Measurements from ENCODE around the gene FUCA1. TPM values are rescaled to one million over a fixed set of nuclear protein-coding genes. Genes with fewer than 3 reads are reported as not detected.

The FUCA1 gene
- total RNA-seq, 4 donors from 2014 or later: 19.4 to 26.9 (median 22.0) TPM

DNA sequence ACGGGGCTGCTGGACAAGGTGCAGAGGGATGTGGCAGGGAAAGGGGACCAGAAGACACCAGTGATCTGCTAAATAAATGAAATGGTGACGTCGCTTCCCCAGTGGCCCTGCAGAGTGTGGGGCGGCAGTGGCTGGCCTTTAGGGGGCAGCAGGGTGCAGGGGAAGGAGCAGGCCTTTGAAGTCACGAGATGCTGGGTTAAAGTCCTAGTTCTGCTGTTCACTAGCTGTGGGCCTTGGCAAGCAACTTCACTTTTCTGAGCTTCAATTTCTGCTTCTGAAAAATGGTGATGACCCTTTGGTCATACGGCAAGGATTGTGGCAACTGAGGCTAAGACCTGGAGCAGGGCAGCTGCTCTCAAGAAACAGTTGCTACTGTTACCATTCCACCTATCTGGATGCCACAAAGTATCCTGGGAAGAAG lies 58.3 kb downstream of the FUCA1 start:
- H3K36me3 ChIP-seq: peaks cover 0 to 62% (median 8%) of the 10 kb centered on the region in 3 donors
- TF ChIP-seq, protein P1, sequence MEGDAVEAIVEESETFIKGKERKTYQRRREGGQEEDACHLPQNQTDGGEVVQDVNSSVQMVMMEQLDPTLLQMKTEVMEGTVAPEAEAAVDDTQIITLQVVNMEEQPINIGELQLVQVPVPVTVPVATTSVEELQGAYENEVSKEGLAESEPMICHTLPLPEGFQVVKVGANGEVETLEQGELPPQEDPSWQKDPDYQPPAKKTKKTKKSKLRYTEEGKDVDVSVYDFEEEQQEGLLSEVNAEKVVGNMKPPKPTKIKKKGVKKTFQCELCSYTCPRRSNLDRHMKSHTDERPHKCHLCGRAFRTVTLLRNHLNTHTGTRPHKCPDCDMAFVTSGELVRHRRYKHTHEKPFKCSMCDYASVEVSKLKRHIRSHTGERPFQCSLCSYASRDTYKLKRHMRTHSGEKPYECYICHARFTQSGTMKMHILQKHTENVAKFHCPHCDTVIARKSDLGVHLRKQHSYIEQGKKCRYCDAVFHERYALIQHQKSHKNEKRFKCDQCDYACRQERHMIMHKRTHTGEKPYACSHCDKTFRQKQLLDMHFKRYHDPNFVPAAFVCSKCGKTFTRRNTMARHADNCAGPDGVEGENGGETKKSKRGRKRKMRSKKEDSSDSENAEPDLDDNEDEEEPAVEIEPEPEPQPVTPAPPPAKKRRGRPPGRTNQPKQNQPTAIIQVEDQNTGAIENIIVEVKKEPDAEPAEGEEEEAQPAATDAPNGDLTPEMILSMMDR (IDR thresholded peaks at IDR 0.05): peak; percentile 46 to 71 (median 58)
- TF ChIP-seq EP300 (IDR thresholded peaks at IDR 0.05) (no peak), POLR2A (IDR thresholded peaks at IDR 0.05) (no peak)
- H3K27me3 ChIP-seq: no peaks in the 10 kb centered on the region
- H3K27ac ChIP-seq: peak overlapping the region in 2 of 4 donors; percentile 42 to 53
- DNase-seq (ENCODE audit: low spot score in 2 of 2): peak in 1 of 2 donors; percentile 60
- no peak overlapping the region for H3K4me3 ChIP-seq
- peaks cover 0 to 9% (median 0%) of the 10 kb centered on the region in 4 donors for H3K4me1 ChIP-seq
- H3K9me3 ChIP-seq: no peaks in the 10 kb centered on the region
- WGBS, 2 donors: 24 to 31% methylated on average over 6 of the region's 6 CpGs

DNA sequence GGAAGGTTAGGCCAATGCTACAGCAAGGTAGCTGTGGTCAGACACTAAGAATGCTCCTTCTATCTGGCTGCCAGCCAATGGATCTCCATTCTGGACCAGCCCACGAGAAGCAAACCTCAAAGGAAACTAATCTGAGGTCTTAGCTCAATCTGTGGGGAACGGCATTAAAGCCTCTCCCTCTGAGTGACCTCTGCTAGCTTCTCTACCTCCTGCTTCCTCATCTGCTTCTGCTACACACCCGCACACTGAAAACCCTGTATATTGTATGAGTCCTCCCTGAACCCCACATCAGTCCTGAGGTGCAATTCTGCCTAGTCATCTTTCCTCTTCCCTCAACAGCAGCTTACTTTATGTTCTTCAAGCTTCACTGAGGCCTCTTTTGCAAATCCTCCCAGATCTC lies 60.6 kb downstream of the FUCA1 start:
- Histone ChIP-seq H3K27me3 (no peaks in the 10 kb centered on the region), H3K27ac (no peak overlapping the region), H3K9me3 (no peaks in the 10 kb centered on the region), H3K36me3 (peaks cover 0 to 59% (median 0%) of the 10 kb centered on the region in 3 donors), H3K4me1 (peaks cover 0 to 9% (median 0%) of the 10 kb centered on the region in 4 donors), H3K4me3 (no peak overlapping the region)
- WGBS, 2 donors: 66 to 69% methylated on average over 3 of the region's 3 CpGs
- DNase-seq (ENCODE audit: low spot score in 2 of 2): no peak
- TF ChIP-seq, protein P1 (IDR thresholded peaks at IDR 0.05): no peak
- no peak for TF ChIP-seq POLR2A (IDR thresholded peaks at IDR 0.05)
- TF ChIP-seq EP300 (IDR thresholded peaks at IDR 0.05): no peak

DNA sequence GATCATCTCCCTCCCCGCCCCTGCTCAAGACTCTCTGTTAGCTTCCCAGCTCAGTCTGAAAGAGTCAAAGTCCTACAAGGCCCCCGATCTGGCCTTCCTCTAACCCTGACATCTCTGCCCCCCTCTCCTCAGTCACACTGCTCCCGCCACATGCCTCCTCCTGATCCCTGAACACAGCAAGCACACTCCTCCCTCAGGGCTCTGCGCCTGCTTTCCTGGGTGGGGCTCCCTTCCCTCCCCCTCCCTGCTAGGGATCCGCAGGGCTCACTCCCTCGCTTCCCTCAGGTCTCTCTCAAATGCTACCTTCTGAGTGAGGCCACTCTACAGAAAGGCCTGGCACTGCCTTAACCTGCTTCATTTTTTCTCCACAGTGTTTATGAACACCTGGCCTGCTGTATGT lies 61.8 kb downstream of the FUCA1 start:
- Histone ChIP-seq H3K4me1 (peaks cover 0 to 17% (median 5%) of the 10 kb centered on the region in 4 donors), H3K27ac (no peak overlapping the region), H3K9me3 (no peaks in the 10 kb centered on the region), H3K36me3 (peaks cover 0 to 47% (median 0%) of the 10 kb centered on the region in 3 donors), H3K27me3 (no peaks in the 10 kb centered on the region), H3K4me3 (no peak overlapping the region)
- no peak for DNase-seq (ENCODE audit: low spot score in 2 of 2)
- TF ChIP-seq, protein P1 (IDR thresholded peaks at IDR 0.05): no peak
- TF ChIP-seq EP300 (IDR thresholded peaks at IDR 0.05) (no peak), POLR2A (IDR thresholded peaks at IDR 0.05) (no peak)
- WGBS, 2 donors: 75 to 86% methylated on average over 6 of the region's 6 CpGs

DNA sequence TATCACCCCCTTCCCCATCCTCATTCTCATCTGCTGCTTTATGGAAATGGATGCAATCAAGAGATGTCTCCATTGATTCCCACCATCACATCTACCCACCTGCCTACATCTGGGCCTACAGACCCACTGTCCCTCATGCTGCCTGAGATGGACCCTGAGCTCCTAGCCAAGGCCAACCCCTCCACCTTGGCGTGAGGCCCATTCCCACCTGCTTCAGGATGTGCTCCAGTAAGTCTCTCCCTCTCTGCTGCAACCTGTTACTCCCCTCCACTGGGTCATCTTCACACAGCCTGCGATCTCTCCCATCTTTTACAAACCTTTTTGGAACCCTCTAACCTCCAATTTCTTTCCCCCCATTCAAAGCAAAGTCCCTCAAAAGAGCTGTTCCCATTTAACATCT lies 63.1 kb downstream of the FUCA1 start:
- Histone ChIP-seq H3K9me3 (no peaks in the 10 kb centered on the region), H3K36me3 (peaks cover 0 to 44% (median 0%) of the 10 kb centered on the region in 3 donors), H3K4me3 (no peak overlapping the region), H3K27ac (no peak overlapping the region), H3K4me1 (peaks cover 0 to 13% (median 9%) of the 10 kb centered on the region in 4 donors), H3K27me3 (no peaks in the 10 kb centered on the region)
- TF ChIP-seq POLR2A (IDR thresholded peaks at IDR 0.05) (no peak), EP300 (IDR thresholded peaks at IDR 0.05) (no peak)
- TF ChIP-seq, protein P1 (IDR thresholded peaks at IDR 0.05): no peak
- 95 to 98% methylated on average over 2 of the region's 2 CpGs for WGBS, 2 donors
- no peak for DNase-seq (ENCODE audit: low spot score in 2 of 2)

DNA sequence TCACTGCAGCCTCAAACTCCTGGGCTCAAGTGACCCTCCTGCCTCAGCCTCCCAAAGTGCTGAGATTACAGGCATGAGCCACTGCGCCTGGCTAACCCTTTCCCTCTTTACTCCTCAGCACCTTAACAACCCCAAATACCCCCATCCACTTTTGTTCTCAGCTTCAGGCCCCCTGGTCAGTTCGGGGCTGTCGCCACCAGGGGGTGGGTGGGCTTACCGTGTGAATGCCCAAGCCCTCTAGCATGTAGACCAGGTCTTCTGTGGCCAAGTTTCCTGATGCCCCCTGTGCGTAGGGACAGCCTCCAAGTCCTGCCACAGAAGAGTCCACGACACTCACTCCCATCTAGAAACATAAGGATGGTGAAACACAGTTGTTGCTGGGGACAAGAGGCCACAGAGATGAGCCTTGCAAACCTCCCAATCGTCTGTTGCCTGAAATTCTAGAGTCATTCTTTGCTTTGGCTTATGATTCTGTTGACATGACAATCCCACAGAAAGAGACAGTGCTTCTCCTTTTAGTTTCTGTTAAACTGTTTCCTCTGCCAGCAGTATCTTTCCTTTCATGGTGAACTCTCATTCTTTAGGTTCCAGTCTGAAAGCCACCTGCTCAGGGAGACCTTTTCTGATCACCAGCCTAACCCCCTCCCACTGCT lies 63.8 kb downstream of the FUCA1 start:
- H3K4me3 ChIP-seq: no peak overlapping the region
- no peak for DNase-seq (ENCODE audit: low spot score in 2 of 2)
- no peaks in the 10 kb centered on the region for H3K27me3 ChIP-seq
- no peaks in the 10 kb centered on the region for H3K9me3 ChIP-seq
- peaks cover 0 to 44% (median 0%) of the 10 kb centered on the region in 3 donors for H3K36me3 ChIP-seq
- H3K27ac ChIP-seq: no peak overlapping the region
- WGBS, 2 donors: 69 to 77% methylated on average over 7 of the region's 7 CpGs
- peaks cover 0 to 20% (median 16%) of the 10 kb centered on the region in 4 donors for H3K4me1 ChIP-seq
- TF ChIP-seq, protein P1 (IDR thresholded peaks at IDR 0.05): no peak
- no peak for TF ChIP-seq EP300 (IDR thresholded peaks at IDR 0.05)

All from tibial nerve (tissue), 4 donors.